GM18951 (cell line): ENCODE measurements around the gene IL2RG.

Experiments
- POLR2A ChIP-seq: IDR thresholded peaks from 4 replicates; pipeline ENCODE4 v1.6.1; 2011; ENCODE audit warnings: mild to moderate bottlenecking; ENCODE audit not compliant: insufficient read length, insufficient read depth; ENCODE audit errors: extremely low read depth
- in situ Hi-C: fragments of 300-500 bp; cut with MboI; formaldehyde crosslinking; loops from one replicate; pipeline ENCODE4 v1.12.0; 2022; ENCODE audit warnings: low sequenced_read_pairs, mixed read lengths, inconsistent platforms; ENCODE audit not compliant: unreplicated experiment

IL2RG gene

DNA sequence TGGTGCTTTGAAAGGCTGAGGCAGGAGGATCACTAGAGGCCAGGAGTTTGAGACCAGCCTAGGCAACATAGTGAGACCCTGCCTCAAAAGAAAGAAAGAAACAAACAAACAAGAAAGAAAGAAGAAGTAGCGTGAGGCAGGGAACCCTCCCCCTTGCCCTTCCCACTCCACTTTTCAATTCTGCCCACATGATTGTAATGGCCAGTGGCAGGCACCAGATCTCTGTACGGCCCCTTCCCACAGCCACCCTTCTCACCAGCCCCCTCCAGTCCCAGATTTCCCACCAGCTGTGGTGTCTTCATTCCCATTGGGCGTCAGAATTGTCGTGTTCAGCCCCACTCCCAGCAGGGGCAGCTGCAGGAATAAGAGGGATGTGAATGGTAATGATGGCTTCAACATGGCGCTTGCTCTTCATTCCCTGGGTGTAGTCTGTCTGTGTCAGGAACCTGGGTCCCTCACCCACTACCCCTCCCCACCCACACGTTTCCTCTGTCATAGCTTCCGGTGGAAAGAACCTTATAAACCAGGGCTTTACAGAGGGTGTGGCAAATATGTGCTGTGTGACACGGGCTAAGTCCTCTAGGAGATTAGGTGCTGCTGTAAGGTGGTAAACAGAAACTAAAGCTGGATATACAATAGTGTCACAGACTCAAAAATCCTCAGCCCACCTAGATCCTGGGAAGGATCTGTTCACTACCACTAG, at the start of gene IL2RG:
IL2RG (minus strand) TSS at position 437 of the 703 bp plus-strand sequence; CDS start at position 399, 38 bp downstream.
- in situ Hi-C loops: no loop called here
- peak; percentile 76 for TF ChIP-seq POLR2A

DNA sequence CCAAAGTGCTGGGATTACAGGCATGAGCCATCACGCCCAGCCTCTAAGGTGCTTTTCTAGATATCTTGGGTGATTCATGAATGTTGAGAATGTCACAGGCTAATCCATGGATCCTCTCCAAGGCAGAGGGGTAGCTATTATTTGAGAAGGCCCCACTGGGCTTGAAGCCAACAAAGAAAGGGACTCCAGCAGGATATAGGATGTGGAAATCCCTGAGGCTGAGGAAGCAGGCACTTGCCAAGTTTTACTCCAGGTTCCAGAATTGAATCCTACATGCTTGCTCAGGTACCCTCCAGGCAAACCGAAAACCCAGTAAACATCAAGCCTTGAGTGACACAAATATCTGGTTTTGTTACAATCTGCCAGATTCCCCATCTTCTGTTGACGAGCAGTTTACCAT, 49.1 kb upstream of the IL2RG start:
- no peak for TF ChIP-seq POLR2A
- in situ Hi-C loops: loop anchor here (25.0 kb wide), 1 partner anchor 398 kb away; no protein-coding TSS in a partner anchor

DNA sequence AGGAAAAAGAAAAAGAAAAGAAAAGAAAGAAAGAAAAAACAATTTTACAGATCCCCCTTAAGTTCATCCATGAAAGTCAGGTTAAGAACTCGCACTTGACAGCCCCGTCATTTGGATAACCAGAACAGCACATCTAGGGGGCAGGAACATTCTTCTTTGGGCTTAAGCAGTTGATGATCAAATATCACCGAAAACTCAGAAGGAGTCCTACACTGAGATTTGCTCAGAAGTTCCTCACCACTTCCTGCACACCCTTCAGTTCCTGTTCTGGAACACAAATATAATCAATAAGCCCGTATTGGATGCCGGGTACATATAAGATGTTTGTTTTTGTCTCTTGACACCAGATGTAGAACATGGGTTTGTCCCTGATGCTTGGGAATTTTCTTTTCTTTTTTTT, 48.0 kb upstream of the IL2RG start:
- in situ Hi-C loops: loop anchor here (25.0 kb wide), 1 partner anchor 397 kb away; no protein-coding TSS in a partner anchor

DNA sequence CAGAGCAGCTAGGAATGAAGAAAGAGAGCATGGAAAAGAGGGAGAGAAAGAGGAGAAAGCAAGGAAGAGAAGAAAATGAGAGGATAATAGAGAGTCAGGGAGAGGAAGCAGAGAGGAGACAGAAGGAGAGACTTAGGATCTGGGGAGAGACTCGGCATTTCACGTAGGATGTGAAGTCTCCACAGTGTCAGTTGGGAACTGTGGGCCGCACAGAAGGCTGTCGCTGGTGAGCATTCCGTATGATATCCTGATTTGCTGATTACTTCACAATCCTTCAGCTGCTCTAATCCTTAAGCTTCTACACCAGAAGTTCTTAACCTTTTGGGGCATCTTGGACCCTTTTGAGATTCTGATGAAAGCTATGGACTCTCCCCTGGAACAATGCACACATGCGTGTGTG, 47.2 kb upstream of the IL2RG start:
- TF ChIP-seq POLR2A: no peak
- in situ Hi-C loops: loop anchor here (25.0 kb wide), 1 partner anchor 396 kb away; no protein-coding TSS in a partner anchor

More for the DNA sequence above, 48.0 kb upstream of the IL2RG start:
- TF ChIP-seq POLR2A: no peak

DNA sequence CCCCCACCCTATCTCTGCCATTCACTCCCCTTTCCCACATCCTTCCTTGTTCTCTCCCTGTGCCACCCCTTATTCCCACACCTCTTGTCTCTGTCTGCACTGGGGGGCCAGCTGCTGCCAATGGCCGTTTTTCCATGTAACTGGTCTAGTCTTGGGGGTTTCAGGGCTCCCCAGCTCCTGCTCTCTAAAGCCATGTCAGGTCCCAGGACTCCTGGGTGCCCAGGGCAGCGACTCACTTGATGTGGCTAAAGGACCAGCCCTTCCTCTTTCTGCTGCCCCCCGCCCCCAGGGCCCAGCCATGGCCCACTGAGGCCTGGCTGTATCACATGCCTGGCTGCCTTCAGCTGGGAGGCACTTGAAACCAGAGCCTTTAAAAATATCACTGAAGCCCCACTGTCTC, 43.3 kb upstream of the IL2RG start:
- TF ChIP-seq POLR2A: no peak
- in situ Hi-C loops: loop anchor here (25.0 kb wide), 1 partner anchor 392 kb away; no protein-coding TSS in a partner anchor

DNA sequence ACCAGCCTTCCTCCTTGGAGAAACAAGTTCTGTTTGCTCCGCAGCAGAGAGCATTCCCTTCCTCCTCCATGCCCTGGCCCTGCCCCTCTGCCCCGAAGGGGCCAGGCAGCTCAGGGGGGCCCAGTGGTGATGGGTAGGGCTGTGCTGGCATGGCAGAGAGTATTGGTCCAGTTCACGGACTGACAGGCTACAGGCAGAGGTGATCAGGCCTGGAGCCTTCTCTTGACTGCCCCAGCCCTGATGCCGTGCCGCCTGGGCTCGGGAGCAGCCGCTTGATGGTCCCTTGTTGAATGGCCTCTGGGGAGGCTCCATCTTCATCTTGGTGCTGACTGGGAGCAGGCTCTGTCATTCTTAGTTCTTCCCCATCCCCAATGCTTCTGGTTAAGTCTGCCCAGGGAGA, 42.8 kb upstream of the IL2RG start:
- in situ Hi-C loops: loop anchor here (25.0 kb wide), 1 partner anchor 392 kb away; no protein-coding TSS in a partner anchor
- no peak for TF ChIP-seq POLR2A

DNA sequence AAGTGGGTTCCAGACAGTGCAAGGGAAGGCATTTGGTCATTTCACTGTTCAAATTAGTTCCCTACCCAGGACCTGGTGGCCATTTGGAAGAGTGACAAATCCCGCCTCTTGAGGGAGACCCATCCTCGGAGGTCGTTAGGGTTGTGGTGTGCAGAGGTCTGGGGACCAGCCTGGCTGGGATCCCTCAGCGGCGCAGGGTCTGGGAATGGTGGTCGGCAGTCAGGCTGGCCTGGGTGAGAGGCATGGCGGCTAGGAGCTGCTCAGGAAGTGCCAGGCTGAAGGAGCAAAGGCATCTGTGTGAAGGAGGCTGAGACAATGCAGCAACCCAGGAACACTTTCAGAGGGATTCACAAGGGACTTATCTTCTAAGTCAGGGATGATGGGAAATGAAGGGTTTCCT, 40.0 kb upstream of the IL2RG start:
- TF ChIP-seq POLR2A: no peak
- in situ Hi-C loops: loop anchor here (25.0 kb wide), 1 partner anchor 389 kb away; no protein-coding TSS in a partner anchor

DNA sequence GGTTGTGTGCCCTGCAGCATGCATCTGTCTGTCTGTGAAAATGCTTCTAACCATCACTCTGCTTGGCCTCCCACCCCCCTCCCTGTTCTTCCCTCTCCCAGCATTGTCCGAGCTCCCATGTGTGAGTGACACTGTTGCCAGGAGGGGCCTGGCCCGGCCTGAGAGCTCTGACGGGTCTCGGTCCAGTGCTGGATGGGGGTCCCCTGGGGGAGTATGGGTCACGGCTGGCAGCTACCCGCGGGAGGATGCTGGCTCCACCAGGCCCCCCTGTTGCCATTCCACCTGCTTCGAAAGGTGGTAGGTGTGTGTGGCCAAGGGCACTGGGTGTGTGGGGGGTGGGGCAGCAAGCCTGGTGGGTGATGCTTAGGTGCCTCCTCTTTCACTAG, 36.9 kb upstream of the IL2RG start:
- in situ Hi-C loops: no loop called here
- no peak for TF ChIP-seq POLR2A

DNA sequence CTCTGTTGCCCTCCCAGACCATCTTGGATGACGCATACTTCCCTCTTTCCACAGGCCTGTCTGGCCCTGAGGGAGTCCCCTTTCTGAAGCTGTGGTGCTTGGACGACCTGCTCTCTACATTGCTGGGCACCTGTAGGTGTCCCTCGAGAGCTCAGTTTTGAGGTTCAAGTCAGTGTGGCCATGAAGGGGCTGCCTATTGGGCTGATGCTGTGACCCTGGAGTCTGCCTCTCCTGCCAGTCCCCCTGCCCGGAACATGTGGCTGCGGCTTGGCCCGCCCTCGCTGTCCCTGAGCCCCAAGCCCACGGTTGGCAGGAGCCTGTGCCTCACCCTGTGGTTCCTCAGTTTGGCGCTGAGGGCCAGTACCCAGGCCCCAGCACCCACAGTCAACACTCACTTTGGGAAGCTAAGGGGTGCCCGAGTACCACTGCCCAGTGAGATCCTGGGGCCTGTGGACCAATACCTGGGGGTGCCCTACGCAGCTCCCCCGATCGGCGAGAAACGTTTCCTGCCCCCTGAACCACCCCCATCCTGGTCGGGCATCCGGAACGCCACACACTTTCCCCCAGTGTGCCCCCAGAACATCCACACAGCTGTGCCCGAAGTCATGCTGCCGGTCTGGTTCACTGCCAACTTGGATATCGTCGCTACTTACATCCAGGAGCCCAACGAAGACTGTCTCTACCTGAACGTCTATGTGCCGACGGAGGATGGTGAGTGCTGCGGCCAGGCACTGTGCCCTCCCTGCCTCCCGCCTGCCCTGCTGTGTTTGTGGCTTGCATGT, 36.3 kb upstream of the IL2RG start:
- in situ Hi-C loops: no loop called here
- no peak for TF ChIP-seq POLR2A

DNA sequence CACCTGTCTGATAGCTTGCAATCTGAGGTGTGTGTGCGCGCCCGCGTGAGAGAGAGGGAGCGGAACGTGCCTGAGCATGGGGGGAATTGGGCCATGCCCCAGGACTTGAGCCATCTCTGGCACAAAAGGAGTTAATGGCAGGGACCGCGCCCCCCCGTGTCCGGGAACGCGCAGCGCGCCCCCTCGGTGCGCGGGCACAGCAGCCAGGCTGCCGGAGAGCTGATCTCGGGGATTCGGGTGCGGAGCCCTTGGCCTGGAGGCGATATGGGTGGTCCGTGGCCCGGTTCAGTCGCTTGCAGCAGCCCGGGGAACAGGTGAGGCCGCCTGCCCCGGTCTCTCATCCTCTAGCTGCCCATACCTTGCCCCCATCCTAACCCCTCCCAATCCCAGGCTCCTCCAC, 33.3 kb upstream of the IL2RG start, which contains the start of gene NLGN3:
NLGN3 (plus strand) TSS at position 191 of the 400 bp plus-strand sequence. CDS start 2,909 bp downstream, outside the sequence.
- TF ChIP-seq POLR2A: no peak
- in situ Hi-C loops: no loop called here

DNA sequence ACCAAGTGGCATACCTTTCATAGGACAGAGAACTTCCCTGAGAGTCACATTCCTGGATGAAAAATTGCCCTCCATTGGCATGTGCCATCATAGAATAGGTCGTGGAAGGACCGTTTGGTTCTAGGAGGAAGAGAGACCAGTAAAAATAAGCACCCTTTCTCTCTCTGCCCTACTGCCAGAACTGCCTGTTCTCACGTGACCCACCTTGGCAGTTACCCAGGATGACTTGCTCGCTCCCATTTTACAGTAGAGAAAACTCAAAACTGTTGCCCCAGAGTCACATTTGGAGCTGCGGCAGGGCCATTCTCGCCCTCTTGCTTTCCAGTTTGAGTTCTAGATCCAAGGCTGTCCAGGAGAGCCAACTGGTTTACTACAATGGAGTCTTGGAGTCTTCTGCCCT, 32.1 kb upstream of the IL2RG start:
- in situ Hi-C loops: no loop called here
- TF ChIP-seq POLR2A: no peak

DNA sequence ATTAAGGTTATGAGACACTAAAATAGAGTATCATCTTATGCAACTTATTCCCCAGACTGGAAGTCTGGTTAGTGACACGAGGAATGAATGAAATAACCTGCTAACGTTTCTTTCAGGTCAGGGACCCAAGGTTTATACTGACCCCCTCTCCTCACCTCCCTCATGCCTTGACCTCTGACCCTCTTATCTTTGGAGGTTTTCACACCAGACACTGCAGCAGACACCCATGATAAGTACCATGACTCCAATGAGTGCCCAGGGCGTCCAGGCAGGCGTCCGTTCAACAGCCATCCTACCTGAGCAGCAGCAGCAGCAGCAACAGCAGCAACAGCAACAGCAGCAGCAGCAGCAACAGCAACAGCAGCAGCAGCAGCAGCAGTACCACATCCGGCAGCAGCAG, 29.1 kb upstream of the IL2RG start:
- in situ Hi-C loops: no loop called here
- no peak for TF ChIP-seq POLR2A

DNA sequence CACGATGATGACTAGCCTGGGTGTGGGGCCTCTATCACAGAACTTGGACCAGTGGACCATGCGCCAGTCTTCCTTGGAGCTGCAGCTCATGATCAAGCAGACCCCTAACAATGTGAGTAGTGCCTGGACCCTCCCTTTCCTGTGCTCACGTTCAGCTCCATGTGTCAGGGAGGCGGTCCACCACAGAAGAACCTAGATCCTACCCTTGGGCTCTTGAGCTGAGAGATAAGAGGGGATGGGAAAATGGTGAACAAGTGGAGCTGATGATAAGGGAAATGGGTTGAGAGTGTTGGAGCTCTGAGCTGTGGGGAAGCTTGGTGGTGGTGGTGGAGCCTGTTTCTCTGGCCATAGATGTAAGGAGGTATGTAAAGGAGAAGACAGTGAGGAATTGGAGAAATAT, 20.1 kb upstream of the IL2RG start:
- in situ Hi-C loops: no loop called here
- no peak for TF ChIP-seq POLR2A
